Measurements from ENCODE around the gene CD9. TPM values are rescaled to one million over a fixed set of nuclear protein-coding genes. Genes with fewer than 3 reads are reported as not detected.

The CD9 gene
- total and polyA plus RNA-seq, 12 donors = 14.9 to 461 (median 276) TPM

- WGBS, 4 donors = 83 to 91% (median 87%) methylated on average over 11 of the region's 11 CpGs
- peak overlapping the region in 4 of 5 donors; percentile 54 to 92 (median 73) for H3K27ac ChIP-seq
- H3K9me3 ChIP-seq (replicated peaks in 1 of 3) = no peaks in the 10 kb centered on the region
- DNase-seq = no peak
- H3K36me3 ChIP-seq (replicated peaks in 1 of 2) = no peaks in the 10 kb centered on the region
- intact Hi-C loops (cut with DNase I) = loop anchor here (5.0 kb wide), 3 partner anchors 213 to 288 kb away; no protein-coding TSS in a partner anchor
- H3K4me3 ChIP-seq = no peak overlapping the region
- H3K27me3 ChIP-seq = no peaks in the 10 kb centered on the region
- peaks cover 19 to 38% of the 10 kb centered on the region in 2 donors for H3K4me1 ChIP-seq (replicated peaks in 1 of 2)
- TF ChIP-seq CTCF (IDR thresholded peaks at IDR 0.05) (no peak), POLR2A (IDR thresholded peaks at IDR 0.05) (no peak)
Observed at GRCh38 chr12:6280672-6281071, 80.5 kb downstream of the CD9 start.

GRCh38 chr12:6281081-6281809, 81.0 kb downstream of the CD9 start:
- no peak overlapping the region for H3K4me3 ChIP-seq
- WGBS, 4 donors = 94 to 97% (median 94%) methylated on average over 12 to 13 of the region's 13 CpGs
- no peaks in the 10 kb centered on the region for H3K27me3 ChIP-seq
- no peaks in the 10 kb centered on the region for H3K9me3 ChIP-seq (replicated peaks in 1 of 3)
- H3K36me3 ChIP-seq (replicated peaks in 1 of 2) = no peaks in the 10 kb centered on the region
- peaks cover 22 to 43% of the 10 kb centered on the region in 2 donors for H3K4me1 ChIP-seq (replicated peaks in 1 of 2)
- intact Hi-C loops (cut with DNase I) = loop anchor here (5.0 kb wide), 3 partner anchors 214 to 289 kb away; no protein-coding TSS in a partner anchor
- TF ChIP-seq POLR2A (IDR thresholded peaks at IDR 0.05) (no peak), CTCF (IDR thresholded peaks at IDR 0.05) (no peak)
- DNase-seq = no peak
- no peak overlapping the region for H3K27ac ChIP-seq

- H3K4me3 ChIP-seq = no peak overlapping the region
- intact Hi-C loops (cut with DNase I) = loop anchor here (5.0 kb wide), 3 partner anchors 215 to 290 kb away; no protein-coding TSS in a partner anchor
- no peak overlapping the region for H3K27ac ChIP-seq
- peaks cover 22 to 44% of the 10 kb centered on the region in 2 donors for H3K4me1 ChIP-seq (replicated peaks in 1 of 2)
- no peaks in the 10 kb centered on the region for H3K36me3 ChIP-seq (replicated peaks in 1 of 2)
- no peaks in the 10 kb centered on the region for H3K27me3 ChIP-seq
- H3K9me3 ChIP-seq (replicated peaks in 1 of 3) = no peaks in the 10 kb centered on the region
- WGBS, 4 donors = 90 to 97% (median 94%) methylated on average over 4 of the region's 4 CpGs
- no peak for TF ChIP-seq CTCF (IDR thresholded peaks at IDR 0.05)
- TF ChIP-seq POLR2A (IDR thresholded peaks at IDR 0.05) = no peak
- DNase-seq = no peak
Observed at GRCh38 chr12:6282453-6282840, 82.2 kb downstream of the CD9 start.

- WGBS, 4 donors = 80 to 83% (median 83%) methylated on average over 12 of the region's 12 CpGs
- H3K9me3 ChIP-seq (replicated peaks in 1 of 3) = no peaks in the 10 kb centered on the region
- TF ChIP-seq CTCF (IDR thresholded peaks at IDR 0.05) = no peak
- no peak for TF ChIP-seq POLR2A (IDR thresholded peaks at IDR 0.05)
- no peak overlapping the region for H3K27ac ChIP-seq
- no peak overlapping the region for H3K4me3 ChIP-seq
- peaks cover 12 to 29% of the 10 kb centered on the region in 2 donors for H3K4me1 ChIP-seq (replicated peaks in 1 of 2)
- H3K36me3 ChIP-seq (replicated peaks in 1 of 2) = no peaks in the 10 kb centered on the region
- no peaks in the 10 kb centered on the region for H3K27me3 ChIP-seq
- no peak for DNase-seq
- intact Hi-C loops (cut with DNase I) = loop anchor here (2.0 to 5.0 kb wide), 4 partner anchors 89 to 292 kb away; no protein-coding TSS in a partner anchor
Observed at GRCh38 chr12:6284273-6284672, 84.1 kb downstream of the CD9 start.
